DMS153 (cell line): ENCODE results near the gene HIP1R.

ENCODE experiments used
- DNase-seq: peaks from one replicate; lab custom pipeline; 2025; lab: John Stamatoyannopoulos, UW

The HIP1R gene

GRCh38 chr12:122847516-122847836, 12.2 kb downstream of the HIP1R start:
- DNase-seq, result no peak

- DNase-seq, result no peak
Measured at GRCh38 chr12:122847921-122848421, 12.7 kb downstream of the HIP1R start.

GRCh38 chr12:122848471-122849351, 13.5 kb downstream of the HIP1R start:
- DNase-seq, result no peak

- no peak for DNase-seq
Measured at GRCh38 chr12:122849352-122850047, 14.2 kb downstream of the HIP1R start.

- DNase-seq, result no peak
Measured at GRCh38 chr12:122850048-122850445, 14.8 kb downstream of the HIP1R start.

GRCh38 chr12:122850695-122851350, 15.6 kb downstream of the HIP1R start:
- no peak for DNase-seq

GRCh38 chr12:122851820-122852219, 16.6 kb downstream of the HIP1R start:
- DNase-seq, result no peak

- no peak for DNase-seq
Measured at GRCh38 chr12:122852336-122853275, 17.3 kb downstream of the HIP1R start.

GRCh38 chr12:122853582-122854245, 18.5 kb downstream of the HIP1R start:
- DNase-seq, result no peak

GRCh38 chr12:122854554-122854953, 19.3 kb downstream of the HIP1R start:
- no peak for DNase-seq

- DNase-seq, result no peak
Measured at GRCh38 chr12:122855071-122855829, 20.0 kb downstream of the HIP1R start.

GRCh38 chr12:122855928-122856831, 20.9 kb downstream of the HIP1R start:
- DNase-seq, result peak; percentile 13

GRCh38 chr12:122856999-122857671, 21.9 kb downstream of the HIP1R start:
- DNase-seq, result no peak

- DNase-seq, result no peak
Measured at GRCh38 chr12:122858171-122858570, 22.9 kb downstream of the HIP1R start.

- no peak for DNase-seq
Measured at GRCh38 chr12:122858591-122859302, 23.5 kb downstream of the HIP1R start.

GRCh38 chr12:122859303-122860039, 24.2 kb downstream of the HIP1R start:
- no peak for DNase-seq
